GM21423 (cell line): ENCODE measurements around the gene ABCC9.
"Not testable (repeated sequence)": the region's sequence is repeated elsewhere in the genome, so short reads cannot be mapped to it uniquely, and the experiment has no call there.

Experiments
- ATAC-seq: cut with Tn5 transposase; IDR thresholded peaks from one replicate; pipeline ENCODE4 v1.9.1; 2021; ENCODE audit warnings: mild to moderate bottlenecking, moderate library complexity; ENCODE audit not compliant: unreplicated experiment

Gene ABCC9

DNA sequence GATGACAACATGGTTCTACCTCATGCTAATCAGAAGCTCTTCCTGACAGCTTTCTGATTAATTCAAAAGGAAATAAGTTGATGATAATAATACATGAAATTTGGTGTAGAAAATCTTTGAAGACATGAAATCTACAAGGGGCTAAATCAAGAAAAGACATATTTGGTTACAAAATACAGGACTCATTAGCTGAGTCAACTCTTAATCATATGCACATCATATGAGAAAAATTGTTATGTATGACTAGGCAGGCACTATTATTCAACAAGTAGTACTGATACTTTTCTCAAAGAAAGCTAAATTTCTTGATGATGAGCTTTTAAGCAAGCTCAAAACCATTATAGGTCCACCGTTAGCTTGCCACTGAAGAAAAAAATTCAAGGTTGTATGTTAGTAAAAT is 7.1 kb downstream of the ABCC9 start:
- no peak for ATAC-seq

DNA sequence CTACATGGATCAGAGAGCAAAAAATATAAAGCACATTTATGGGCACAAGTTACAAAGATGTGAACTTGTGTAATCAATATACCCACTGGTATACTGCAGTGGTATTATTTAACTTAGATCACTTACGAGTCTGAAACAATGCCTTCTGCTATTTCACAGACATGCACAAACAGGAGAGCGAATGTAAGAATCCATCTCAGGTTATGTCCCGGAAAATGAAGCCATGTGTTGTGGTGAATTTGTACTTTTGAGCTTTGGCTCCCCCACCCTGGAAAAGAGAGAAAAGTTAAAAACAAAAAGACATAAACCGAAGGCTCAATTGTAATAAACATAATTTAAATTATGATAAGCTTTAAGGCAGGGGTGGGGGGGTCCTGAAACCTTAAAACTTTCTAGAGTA is 7.6 kb downstream of the ABCC9 start:
- no peak for ATAC-seq

DNA sequence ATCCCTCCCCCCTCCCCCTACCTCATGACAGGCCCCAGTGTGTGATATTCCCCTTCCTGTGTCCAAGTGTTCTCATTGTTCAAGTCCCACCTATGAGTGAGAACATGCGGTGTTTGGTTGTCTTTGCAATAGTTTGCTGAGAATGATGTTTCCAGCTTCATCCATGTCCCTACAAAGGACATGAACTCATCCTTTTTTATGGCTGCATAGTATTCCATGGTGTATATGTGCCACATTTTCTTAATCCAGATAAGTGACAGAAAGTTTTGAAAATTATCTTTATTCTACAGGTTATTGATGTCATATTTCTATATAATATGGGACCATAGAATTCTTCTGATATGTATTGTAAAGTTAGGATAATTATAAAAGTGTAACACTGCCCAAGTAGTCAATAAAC is 11.3 kb downstream of the ABCC9 start:
- not testable (repeated sequence) for ATAC-seq

DNA sequence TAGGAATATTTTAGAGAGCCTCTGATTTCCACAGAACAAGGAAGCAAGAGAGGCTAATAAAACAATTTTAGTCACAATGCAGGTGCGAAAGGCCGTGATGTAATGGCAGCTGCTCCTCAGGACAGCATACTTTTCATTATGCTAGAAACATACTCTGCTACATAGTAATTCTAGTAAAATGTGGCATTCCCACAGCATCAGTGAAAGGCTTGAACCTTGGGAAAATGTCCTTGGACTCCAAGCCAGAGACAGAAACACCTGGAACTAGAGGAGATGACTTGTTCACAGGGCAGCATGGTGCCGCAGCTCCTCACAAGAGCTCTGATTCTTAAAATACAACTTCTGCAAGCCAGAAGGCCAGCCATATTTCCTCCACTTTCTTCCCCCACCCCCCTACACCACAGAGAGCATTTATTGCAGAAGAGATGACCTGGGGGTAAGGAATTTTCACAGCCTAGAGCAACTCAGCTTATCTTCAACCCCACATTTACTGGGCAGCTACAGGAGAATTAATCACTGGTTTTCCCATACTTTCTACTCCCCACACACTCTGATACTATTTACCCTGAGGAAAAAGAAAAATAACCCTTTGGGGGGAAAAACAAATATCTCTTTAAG is 15.8 kb downstream of the ABCC9 start:
- no peak for ATAC-seq

- ATAC-seq, result no peak
Observed at GRCh38 chr12:21921436-21921835, 19.8 kb downstream of the ABCC9 start.

DNA sequence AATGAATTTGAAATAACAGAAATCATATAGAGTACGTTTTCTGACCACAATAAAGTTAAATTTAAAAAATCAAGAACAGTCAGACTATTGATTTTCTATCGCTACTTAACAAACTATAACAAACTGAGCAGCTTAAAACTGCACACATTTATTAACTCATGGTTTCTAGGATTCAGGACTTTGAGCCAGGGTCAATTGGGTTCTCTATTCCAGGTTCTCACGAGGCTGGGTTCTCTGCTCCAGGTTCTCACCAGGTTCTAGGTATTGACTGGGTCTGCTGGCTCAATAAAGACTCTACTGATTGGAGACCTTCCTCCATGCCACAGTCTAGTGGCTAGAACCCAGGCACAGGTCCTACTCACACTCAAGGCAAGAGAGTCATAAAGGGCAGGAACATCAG is 22.8 kb downstream of the ABCC9 start:
- ATAC-seq, result no peak

DNA sequence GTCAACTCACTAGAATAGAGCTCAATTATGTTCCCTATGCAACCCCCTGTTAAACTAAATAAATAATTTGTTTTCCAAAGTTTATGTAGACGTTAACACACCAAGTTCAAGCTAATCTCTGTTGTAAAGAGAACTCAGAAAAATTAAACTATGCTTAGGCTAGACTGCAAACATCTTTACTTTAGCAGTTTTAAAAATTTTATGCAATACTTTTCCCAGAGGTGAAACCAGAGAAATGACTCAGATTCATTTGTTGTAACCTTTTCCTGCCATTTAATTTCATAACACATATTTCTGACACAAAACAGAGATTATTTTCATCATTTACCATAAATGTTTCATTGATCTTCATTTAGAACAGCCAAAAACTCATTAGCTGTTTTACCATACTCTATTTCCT is 27.4 kb downstream of the ABCC9 start:
- no peak for ATAC-seq

GRCh38 chr12:21912318-21912717 is 28.9 kb downstream of the ABCC9 start:
- no peak for ATAC-seq

GRCh38 chr12:21911832-21912231 is 29.4 kb downstream of the ABCC9 start:
- no peak for ATAC-seq

DNA sequence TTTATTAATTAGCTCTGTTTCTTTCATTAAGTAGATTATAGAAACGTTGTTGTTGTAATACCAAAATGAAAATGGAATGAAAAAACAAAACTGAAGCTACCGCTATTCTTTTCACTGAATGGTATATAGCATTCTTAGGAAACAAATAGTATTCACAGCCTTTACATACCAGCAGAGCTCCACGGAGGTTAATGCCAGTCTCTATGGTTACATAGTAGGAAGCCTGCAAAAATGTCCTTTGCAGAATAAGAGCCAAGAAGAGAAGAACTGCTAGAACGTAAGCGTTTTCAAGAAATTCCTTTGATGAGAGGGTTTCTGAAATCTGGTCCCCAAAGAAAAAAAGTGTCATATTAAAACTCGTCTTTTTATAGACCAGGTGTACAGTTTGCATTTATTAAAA is 30.6 kb downstream of the ABCC9 start:
- no peak for ATAC-seq

DNA sequence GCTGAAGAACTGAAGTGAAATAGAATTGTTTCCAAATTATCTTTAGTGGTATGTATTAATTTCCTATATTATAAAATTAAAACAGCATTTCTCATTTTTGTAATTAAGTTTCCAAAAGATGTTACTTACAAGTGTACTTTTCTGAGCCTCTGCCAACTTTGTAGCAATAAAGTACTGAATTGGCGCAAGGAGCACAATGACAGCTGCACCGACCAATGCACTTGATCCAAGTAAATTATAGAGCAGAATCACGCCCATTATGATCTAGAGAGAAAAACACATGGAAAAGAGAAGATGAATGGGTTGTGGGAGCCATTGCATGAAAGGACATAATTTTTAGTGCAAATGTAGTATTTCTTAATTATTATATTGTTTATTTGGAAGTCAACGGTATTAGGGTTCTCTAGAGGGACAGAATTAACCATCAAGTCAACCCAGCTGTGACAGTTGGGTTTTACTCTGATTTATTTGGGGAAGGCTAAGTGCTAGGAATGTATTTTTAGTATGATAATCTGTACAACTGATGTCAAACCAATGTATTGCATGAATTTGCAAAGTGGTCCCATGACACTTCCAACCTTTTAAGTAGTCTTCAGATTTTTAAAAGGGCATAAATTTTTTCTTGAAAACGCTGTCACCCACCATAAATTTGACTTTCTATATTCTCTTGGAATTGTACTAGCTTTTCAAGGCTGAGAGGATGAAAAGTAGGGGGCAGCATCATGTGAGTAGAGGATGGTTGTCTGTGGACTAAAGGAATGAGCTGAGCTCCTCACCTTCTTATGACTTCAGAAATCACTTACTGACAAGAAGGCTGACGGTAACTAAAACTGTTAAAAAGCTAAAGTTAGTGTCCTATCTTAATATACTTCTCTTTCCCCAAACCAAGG is 33.0 kb downstream of the ABCC9 start:
- ATAC-seq, result no peak

- peak; percentile 88 for ATAC-seq
Observed at GRCh38 chr12:21906919-21907493, 34.2 kb downstream of the ABCC9 start.

- ATAC-seq, result not testable (repeated sequence)
Observed at GRCh38 chr12:21899532-21899931, 41.7 kb downstream of the ABCC9 start.

DNA sequence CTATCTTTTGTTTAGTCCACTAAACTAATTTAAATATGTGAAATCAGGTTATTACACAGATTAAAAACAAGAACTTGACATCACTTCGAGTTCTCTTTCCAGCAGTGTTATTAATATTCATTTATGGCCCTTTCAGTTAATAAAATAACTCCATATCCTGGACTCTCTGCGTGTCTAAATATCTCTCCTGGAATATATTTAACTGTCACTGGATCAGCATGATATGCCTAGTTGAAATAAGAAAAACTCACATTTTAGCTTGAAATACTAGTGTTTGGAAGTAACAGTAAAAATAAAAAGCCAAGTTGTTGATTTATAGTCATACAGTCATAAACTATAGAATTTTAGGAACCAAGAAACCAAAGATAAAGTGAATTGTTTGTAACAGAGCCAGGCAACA is 45.6 kb downstream of the ABCC9 start:
- no peak for ATAC-seq

DNA sequence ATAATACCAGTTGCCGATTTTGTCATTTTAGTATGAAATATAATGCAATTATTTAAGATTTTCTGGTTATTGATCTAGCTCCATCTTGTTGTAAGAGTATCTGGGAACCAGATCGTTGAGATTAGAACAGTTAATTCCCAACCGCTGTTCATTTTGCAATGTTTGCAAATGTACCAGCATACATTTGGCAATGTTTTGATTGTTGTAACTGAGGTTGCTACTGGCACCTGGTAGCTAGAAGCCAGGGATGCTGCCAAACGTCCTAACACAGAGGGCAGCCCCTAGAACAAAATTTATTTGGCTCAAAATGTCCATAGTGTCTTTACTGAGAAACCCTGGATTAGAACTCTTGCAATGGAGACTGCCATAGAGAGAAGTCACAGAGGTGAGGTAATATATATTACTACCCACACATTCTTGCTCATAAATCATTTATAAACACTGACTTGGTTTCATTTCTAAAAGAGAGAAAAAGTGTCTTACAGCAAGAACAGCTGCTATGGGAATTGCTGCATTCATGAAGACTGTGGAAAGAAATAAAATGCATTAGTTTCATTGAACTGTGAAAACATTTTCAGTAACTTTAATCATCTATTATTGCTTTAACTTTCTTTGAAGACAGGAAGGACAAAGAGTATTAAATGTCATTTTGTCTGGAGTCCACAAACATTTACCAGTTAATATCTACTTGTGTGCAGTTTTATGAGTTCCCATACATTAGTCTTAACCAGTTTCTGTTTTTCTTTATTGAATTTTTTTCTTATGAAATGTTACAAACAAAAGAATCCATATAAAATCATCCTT is 46.2 kb downstream of the ABCC9 start:
- ATAC-seq, result no peak

DNA sequence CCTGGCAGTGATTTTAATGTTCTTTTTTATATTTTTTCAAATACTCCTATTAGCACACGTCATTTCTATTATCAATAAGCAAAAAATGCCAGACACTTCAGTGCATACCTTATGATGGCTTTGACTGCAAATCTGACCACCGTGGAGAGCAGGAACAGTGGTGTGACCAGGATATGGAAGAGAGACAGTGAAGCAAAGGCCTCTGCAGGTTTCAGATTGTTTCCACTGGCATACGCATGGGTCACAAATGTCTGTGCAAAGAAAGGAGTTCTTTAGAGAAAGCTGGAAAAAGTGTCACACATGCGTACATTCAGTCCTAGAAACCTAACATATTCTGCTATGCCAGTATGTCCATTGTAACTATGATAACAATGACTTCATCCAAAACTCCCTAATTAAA is 47.3 kb downstream of the ABCC9 start:
- ATAC-seq, result no peak

- no peak for ATAC-seq
Observed at GRCh38 chr12:21892341-21892740, 48.9 kb downstream of the ABCC9 start.

DNA sequence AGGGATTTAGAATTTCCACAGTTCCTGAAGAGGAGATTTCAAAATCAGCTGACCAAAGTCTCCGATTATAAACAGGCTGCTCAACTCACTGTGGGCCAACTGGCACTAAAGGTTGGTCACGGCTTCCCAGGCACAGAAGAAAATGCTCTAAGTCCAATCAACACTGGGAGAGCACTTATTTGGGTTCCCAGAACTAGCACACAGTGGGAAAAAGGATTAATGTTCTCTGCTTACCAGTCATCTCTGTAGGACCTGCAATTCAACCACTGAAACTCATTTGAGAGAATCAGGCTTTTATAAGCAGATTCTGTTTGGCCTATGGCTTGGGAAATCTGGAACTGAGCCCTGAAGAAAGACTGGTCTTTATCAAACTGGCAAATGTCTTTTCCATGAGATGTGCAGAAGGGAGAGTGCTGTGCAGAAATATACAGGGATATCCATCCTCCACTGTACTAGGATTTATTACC is 49.4 kb downstream of the ABCC9 start:
- ATAC-seq, result no peak

DNA sequence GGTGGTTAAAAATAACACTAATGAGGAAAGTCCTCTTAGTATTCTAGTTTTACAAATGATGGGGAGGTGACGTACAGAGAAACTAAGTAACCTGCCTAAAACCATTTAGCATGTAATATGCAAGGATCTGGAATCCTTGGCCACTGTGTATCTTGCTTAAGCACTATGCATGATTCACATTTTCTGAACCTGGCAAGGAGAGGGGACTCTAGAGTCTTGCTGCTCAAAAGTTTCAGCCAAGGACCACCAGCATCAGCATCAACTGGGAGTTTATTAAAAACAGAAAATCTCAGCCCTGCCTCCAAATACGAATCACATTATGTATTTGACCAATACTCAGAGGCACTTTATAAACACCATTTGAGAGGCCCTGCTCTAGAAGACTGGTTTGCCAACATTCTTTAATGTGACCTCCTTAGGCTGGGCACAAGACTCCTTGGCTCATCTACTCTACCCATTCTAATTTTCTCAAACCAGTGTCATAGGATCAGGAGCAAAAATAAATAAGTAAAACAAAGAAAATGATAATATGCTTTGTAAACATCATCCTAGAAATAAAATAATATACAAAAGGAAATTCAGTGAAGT is 52.9 kb downstream of the ABCC9 start:
- no peak for ATAC-seq

DNA sequence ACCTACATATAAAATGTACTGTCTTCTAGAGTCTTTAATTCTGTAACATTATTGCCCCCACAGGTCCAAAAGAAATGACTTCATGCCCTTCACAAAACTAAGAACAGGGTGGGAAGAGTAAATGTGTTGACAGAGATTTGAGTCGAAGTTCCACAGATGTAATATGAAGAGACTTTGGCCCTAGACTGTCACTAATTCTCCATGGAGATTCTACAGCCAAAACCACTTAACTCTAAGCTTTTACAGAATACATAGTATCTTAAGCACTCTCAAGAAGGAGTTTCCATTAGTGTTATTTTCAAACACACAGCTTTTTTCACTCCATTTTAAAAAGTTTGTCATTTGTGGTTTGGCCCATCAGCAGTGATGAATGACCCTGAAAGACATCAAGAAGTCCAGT is 56.3 kb downstream of the ABCC9 start:
- ATAC-seq, result no peak

- ATAC-seq, result no peak
Observed at GRCh38 chr12:21882635-21883034, 58.6 kb downstream of the ABCC9 start.
